ENCODE data around the gene CENPM.
A peak's percentile ranks its signal among the peaks of the same experiment; 100 is the strongest.

The CENPM gene

DNA sequence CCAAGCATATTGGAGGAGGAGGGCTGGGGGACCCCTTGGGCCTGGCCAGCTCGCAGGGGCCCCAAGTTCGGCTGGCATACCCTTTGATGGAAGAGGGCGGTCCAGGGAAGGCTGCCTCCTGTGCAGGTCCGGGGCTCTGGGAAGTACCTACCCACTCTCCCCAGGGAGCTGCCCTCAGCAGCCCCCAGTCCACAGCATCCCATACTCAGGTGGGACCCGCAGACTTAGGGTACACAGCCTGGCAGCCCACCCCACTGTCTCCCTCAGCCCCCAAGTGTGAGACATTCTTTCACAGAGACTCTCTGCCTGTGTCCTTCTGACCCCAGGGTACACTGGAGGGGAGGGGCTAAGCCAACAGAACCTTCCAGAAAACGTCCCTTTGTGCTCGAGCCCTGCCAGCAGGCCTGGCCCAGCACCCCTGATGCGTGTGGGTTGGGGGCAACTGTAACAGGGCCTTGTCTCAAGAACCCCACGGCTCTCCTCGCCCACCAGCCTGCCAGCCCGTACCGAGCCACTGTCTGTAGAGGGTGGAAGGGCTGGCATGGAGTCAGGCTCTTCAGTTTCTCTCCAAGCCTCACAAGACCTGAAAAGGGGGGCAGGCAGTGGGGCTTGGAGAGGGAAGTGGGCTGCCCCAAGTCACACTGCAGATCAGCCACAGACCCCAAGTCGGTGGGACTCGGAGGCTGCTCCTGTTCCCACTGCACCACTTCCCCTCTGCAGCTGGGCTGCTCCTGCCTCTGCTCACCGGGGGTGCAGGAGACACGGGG, 13.4 kb downstream of the CENPM start:
- DNase-seq (ENCODE audit: low read depth, low spot score) = no peak

DNA sequence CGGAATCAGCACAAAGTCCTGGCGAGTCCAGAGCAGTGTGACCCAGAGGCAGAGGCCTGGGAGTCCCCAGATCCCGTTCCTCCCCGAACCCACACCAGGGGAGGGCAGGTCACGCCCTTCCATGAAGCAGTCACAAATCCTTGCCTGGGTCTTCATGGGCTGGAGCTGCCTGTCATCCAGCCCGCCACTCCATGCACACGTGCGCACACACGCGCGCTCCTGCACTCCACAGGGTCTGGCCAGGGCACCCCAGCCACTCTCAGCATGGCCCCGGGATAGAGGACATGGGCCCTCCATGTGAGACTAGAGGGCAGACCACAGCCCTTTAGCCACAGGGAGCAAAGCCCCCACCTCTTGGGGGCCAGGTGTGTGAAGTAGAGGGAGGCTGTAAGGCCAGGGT, 14.6 kb downstream of the CENPM start:
- DNase-seq (ENCODE audit: low read depth, low spot score) = no peak

DNA sequence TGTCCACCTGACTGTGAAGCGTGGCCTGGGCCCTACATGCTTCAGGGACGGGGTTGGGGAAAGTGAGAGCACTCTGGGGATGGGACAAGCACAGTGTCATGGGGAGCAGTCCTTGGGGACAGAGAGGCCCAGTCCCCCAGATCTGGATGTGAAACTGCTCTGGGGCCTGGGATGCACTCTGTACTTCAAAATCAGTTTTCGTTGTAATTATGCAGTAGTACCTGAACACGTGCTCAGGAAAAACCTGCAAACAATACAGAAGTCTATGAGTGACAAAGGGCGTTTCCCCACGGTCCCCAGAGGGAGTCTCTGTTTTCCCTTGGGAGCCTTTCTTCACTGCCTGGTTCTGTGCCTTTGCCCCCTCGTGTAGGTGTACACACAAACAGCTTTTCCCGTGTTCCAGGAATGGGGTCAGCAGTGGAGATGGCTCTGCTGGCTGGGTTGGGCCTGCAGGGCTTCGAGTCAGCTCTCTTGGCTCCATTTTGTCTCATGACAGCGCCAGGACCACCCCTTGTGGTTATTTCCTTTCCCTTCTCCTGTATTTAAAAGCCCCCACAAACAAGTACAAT, 15.2 kb downstream of the CENPM start:
- DNase-seq (ENCODE audit: low read depth, low spot score) = no peak

DNA sequence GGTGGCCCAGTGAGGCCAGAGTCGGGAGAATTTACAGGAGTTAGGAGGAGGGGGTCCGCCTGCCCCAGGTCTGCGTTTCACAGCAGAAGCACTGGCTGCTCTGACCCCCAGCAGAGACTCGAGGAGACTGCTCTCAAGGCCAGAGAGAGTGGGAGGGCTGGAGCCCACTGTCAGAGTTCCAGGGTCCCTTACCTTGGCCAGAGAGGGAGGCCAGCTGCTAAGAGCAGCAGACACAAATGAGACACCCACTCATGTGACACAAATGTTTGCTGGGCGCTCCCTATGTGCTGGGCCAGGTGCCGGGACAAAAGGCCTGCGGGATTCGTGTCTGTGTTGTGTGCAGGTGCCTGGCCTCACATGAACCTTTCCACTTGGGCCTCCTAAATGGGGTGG, 17.5 kb downstream of the CENPM start:
- DNase-seq (ENCODE audit: low read depth, low spot score) = no peak

DNA sequence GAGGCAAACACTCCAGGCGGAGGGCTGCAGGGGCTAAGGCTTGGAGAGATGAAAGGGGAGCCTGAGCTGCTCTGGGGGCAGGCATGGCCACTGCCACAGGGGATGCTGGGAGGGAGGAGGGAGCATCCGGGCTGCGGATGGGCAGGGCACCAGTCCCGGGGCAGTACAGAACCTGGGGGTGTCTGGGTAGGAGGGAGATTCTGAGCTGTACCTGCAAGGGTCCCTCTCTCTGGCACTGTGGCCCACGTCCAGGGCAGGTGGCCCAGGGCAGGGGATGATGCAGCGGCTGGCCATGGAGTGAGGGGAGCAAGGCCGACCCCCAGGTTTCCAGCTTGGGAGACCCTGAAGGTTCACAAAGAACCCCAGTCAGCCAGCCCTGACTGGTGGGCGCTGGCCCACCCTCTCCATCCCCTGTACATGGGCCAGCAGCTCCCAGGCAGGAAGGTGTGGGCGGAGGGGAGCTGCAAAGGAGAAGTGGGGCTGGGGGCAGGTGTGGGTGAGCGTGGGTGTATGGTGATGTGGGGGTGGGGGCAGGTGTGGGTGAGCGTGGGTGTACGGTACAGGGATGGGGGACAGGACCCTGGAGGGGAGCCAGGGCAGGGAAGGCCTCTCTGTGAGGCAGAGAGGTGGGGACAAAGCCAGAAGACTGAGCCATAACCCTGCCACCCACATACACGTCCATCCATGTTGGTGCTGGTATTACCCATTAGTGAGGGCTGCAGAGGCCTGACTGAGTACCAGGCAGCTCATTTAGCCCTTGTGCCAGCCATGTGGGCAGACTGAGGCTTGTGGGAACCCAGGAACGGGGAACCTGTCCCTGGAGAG, 18.1 kb downstream of the CENPM start:
- DNase-seq (ENCODE audit: low read depth, low spot score) = no peak

DNA sequence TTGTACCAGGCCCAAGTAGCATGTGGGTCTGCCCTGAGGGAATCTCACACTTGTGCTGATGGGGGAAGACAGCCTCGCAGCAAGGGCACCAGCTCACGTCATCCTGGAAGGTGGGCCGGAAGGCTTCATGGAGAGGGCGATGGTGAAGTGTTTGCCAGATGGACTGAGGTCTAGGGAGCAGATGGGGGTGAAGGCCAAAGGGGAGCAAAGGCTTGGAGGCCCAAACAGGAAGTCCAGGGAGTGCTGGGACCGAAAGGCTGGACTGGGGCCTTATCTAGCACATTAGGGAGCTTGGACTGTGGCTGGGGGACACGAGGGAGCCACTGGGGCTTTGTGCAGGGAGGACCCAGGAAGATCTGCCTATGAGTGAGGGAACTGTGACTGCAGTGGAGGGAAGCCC, 19.1 kb downstream of the CENPM start:
- DNase-seq (ENCODE audit: low read depth, low spot score) = no peak

DNA sequence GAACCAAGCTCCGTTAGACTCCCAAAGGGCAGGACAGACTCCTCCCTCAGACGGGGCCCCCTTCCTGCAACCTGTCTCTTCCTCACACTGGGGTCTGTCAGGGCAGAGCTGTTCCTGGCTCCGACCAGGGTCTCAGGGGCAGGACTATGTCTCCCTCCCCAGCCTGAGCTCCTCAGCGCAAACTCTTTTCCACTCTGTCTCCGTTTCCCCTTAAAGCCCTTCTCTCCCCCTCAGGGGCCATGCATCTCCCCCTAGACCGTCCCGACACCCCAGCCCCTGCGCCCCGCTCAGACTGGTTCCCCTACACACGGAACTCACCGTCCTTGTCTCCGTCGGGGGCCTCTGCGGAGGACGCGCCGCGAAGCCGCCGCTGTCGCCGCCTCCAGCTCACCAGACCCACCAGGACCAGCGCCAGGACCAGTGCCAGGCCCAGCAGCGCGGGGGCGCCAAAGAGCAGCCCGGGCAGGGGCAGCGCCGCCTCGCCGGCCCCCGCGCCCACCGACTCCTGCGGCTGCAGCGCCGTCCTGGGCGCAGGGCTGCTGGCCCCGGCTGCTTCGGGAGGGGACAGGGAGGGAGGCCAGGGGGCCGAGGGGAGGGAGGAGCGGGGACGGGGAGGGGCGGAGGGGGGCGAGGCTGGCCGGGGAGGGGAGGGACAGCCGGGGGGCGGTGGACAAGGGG, 21.0 kb downstream of the CENPM start:
- peak; percentile 39 for DNase-seq (ENCODE audit: low read depth, low spot score)

DNA sequence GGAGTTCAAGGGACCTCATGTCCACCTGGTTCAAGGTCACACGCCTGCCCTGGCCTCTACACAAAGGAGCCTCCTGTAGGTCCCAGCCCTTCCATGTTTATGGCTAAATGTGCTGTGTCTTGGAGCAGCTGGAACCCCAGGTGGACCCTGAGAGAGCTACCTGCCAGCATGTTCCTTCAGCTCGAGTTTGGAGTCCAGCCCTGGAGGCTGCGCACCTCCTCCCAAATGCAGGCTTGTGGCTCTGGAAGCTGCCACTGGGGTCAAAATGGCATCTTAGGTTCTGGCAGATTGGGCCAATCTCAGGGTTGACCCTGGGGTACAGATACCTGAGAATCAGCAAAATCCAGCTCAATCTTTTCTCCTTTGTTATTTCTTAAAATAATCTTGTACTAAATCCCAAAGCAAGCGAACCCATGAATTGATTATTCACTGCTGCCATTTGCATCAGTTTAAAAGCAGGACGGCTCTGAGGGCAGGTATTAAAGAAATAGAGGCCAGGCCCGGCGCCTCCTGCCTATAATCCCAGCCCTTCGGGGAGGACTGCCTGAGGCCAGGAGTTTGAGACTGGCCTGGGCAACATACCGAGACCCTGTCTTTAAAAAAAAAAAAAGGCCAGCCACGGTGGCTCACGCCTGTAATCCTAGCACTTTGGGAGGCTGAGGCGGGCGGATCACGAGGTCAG, 23.2 kb downstream of the CENPM start:
- no peak for DNase-seq (ENCODE audit: low read depth, low spot score)

DNA sequence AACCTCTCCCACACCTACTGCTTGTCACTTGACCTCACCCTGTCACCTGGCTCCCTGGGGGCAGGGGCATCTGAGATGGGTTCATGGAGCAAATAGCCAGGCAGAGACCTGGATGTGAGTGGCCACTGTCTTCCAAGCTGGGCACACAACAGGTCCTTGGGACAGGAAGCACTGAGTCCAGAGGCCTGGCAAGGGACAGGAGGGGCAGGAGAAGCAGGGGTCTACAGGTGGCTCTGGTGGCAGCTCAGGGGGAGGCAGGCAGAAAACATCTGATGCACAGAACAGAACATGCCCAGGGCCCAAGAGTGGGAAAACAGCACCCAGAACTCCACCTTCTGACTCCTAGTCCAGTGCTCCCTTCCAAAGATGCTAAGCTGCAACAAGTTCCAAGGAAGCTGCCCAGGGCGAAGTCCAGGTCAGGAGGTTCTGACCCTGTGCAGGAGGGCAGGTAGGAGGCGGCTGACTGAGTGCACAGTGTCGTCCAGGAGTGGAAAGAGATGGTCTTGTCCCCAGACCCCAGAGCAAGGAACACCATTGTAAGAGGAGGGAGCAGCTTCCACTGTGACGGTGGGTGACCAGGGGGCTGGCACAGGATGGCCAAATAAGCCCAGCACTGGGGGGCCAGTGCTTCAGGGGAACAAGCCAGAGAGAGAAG, 23.9 kb downstream of the CENPM start:
- DNase-seq (ENCODE audit: low read depth, low spot score) = no peak

DNA sequence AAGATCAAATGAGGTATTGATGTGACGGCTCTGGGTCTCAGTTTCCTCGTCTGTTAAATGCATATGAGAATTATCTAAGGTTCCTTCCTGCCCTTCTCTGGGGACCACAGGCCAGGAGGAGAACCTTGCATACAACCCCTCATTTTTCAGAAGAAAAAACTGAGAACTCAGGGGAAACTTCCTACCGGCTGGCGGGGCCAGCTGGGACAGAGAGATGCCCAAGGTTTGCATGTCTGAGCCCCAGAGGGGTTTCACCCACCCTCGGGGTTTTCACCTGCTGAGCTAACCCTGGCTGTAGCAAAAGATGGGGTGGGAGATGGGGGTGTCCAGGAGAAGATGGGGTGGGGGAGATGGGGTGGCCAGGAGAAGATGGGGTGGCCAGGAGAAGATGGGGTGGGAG, 24.6 kb downstream of the CENPM start:
- DNase-seq (ENCODE audit: low read depth, low spot score) = no peak

DNA sequence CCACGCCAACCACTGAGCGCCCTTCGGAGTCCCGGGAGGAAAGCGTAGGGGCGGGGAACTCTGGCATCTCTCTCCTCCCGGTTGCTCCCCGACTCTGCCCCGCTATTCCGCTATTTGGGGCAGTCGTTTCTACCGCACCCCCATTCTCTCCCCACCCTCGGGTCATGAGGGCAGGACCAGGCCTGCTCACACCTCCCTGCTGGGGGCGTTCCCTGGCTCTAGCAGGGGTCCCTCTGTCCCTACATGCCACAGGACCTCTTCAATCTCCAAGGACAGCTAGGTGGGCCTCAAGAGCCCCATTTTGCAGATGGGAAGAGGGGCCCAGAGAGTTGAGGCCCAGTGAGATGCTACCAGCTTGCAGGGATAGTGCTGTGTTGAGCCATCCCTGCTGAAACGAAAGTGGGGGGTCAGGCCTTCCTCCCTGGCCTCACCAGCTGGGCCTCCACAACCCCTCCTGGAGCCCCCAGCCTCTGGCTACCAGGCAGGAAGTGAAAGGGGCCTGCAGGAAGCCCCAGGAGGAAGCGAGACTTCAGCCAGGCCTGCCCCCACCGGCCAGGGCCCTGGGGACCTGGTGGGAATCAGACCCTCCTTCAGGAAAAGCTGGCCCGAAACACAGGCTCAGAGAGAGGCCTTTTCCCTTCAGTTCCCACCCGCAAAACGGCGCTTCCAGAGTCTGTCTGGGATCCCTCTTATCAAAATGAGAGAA, 26.5 kb downstream of the CENPM start:
- no peak for DNase-seq (ENCODE audit: low read depth, low spot score)

DNA sequence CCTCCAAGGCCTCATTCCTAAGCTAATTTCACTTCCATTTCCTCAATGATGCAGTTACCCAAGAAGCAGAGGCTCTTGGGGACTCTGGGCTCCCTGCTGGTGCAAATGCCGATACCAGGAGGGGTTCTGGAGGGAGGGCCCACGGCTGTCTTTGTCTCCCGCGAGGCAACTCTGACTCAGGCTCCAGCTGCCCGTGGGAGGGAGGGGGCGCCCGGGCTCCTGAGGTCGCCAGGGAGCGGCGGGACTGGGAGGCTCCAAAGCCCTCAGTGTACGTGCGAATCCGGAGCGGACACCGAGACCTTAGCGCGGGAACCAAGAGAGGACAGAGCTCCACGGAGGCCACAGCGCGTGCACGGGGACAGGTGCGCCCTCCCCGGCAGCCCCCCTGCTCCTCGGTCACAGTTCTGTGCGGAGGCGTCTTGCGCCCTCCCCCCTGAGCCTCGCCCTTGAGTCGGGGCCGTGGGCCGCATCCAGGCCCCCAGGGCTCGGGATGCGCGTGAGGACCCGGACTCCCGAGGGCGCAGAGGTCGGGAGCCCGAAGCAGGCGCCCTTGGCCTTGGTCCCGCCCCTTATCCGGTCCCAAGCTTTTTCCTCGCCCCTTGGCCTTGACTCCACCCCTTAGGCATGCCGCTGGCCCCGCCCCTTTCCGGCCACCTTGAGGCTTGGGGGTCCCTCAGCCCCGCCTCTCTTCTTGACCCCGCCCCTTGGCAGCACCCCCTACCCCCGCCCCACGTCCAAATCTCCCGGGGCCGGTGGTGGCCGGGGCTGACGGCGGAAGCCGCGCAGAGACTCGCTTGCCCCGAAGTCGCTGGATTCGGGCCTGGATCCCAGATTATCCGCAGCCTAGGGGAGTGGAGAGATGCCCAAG, 27.4 kb downstream of the CENPM start:
- DNase-seq (ENCODE audit: low read depth, low spot score) = no peak

DNA sequence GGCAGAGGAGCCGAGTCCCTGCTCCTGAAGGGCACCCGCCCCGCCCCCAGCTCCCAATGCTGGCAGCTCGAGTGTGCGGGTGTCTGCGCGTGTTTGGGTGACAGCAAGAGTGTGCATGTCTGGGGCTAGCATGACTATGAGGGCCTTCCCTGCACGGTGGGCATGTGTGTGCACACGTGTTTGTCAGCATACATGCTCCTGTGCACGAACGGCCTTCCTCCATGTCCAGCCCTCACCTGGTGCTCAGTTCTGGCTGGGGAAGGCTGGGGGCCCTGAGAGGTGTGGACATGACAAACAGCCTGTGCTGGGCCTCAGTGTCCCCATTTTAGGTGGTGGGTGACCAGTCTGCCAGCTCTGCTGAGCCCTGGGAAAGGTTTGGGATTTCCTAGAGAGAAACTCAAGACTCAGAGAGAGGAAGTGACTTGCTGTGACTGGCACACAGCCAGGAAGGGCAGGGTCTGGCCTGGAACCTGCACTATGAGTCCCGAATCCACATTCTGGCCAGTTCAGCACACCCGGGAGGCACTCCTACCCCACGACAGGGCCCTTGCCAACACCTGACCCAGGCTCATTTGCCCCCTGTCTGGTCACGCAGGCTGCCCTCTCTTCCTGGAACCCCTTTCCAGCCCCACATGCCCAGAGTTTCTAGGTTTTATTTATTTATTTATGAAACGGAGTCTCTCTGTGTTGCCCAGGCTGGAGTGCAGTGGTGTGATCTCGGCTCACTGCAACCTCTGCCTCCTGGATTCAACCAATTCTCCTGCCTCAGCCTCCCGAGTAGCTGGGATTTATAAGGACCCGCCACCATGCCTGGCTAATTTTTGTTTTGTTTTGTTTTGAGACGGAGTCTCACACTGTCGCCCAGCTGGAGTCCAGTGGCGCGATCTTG, 28.8 kb downstream of the CENPM start:
- DNase-seq (ENCODE audit: low read depth, low spot score) = no peak

DNA sequence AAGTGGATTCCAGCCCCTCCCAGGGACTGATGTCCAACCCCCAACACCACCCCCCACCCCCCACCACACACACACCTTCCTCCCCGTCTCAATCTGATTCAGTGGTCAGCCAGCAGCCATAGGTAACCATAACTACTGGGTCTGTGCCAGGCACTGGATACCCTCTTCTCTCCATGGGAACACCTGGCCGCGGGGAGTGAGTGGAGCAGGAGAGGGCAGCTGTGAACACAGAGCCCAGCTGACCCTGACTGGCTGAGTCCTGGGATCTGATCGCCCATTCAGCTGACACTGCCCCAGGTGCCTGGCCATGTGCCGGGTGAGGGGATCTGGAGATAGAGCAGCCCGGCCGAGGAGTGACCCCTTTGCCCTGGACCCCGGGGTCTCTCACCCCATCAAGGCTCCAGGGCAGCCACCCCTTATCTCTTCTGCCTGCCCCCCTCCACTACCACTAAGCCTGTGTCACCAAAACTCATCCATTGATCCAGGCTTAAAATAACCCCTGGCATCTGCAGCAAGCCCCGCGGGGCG, 29.5 kb downstream of the CENPM start:
- DNase-seq (ENCODE audit: low read depth, low spot score) = no peak

DNA sequence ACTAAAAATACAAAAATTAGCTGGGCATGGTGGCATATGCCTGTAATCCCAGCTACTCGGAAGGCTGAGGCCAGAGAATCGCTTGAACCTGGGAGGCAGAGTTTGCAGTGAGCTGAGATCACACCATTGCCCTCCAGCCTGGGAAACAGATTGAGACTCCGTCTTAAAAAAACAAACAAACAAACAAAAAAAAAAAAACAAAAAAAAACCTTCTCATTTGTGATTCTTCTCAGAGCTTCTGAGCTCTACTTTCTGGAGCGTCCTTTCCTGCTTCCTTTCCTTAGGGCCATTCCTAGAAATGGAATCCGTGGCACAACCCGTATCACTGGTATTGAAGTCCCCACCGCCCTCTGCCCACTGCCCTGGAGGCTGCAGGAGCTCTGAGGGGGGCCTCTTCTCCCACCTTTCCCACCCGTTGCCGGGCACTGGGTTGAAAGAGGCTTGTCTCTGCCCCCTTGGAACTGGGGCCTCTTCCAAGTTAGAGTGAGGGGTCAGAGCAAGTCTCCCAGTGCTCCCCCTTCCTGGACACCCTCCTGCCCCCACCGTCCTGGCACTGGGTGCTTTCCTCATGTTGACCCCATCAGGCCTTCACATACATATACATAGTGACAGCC, 30.1 kb downstream of the CENPM start:
- no peak for DNase-seq (ENCODE audit: low read depth, low spot score)

DNA sequence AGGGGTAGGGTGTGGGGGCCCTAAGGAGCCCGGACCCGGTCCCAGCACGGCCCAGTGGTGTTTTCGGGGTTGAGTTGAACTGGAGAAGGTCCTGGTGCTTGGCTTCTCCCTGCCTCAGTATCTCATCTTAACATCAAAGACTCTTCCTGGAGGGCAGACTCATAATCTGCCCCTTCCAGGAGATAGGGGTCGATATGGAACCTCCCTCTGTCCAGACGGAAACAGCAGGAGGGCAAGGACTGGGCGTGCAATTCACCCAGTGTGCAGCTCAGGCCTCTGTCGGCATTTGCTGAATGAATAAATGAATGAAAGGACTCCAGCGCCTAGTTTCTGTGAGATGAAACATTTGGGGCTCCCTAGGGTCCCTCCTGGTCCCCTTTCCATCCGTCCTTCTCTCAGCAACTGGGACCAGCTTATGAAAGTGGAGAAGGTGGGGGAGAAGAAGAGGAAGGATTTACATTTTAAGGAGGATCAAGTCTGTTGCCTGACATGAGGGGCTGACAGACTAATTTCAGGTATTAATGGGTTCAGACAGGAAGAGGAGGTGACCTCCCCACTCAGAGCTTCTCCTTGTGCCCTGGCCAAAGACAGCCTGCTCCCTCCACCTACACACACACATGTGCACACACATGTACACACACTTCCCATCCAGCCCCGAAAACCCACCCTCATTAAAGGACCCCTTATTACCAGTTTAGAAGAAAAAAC, 31.0 kb downstream of the CENPM start:
- DNase-seq (ENCODE audit: low read depth, low spot score) = no peak

Measured in activated CD4-positive, CD25-positive, alpha-beta regulatory T cell treated with anti-CD3 and anti-CD28 coated beads, Interleukin-2, amount 50 U/mL, for 16 hours (primary cell).